CD14-positive monocyte (primary cell): ENCODE data around the gene C3orf20. TPM values are rescaled to one million over a fixed set of nuclear protein-coding genes. Genes with fewer than 3 reads are reported as not detected.

Experiments used
- DNase-seq, 3 donors: peaks; one replicate each; pipeline ENCODE4 v3.0.0-alpha.2; 2011 to 2022
- H2AFZ ChIP-seq: 2 replicates; pipeline ENCODE4 v1.6.0; 2012; ENCODE audit warnings: mild to moderate bottlenecking, low read depth, low read length, inconsistent platforms; ENCODE audit not compliant: insufficient read depth, poor library complexity, severe bottlenecking
- H3K27ac ChIP-seq, 2 donors: 1 replicate in 1 of 2; 2 replicates in 1 of 2; pipeline ENCODE4 v1.5.1; 2012 to 2013; ENCODE audit warnings: low read length in 2 of 2, control low read depth in 1 of 2, inconsistent platforms in 1 of 2, low read depth in 1 of 2, mild to moderate bottlenecking in 1 of 2
- H3K27me3 ChIP-seq, 2 donors: one replicate each; pipeline versions ENCODE4 v1.6.0 to v1.6.1; 2011 to 2013; ENCODE audit warnings: low read length in 2 of 2; ENCODE audit not compliant: control insufficient read depth in 2 of 2, insufficient read depth in 2 of 2
- H3K36me3 ChIP-seq, 2 donors: replicated peaks in 1 of 2; 1 replicate in 1 of 2; 2 replicates in 1 of 2; pipeline versions ENCODE4 v1.5.1 to v1.6.1; 2012 to 2013; ENCODE audit warnings: low read length in 2 of 2, control low read depth in 1 of 2, inconsistent platforms in 1 of 2, mild to moderate bottlenecking in 1 of 2; ENCODE audit not compliant: insufficient read depth in 2 of 2, control insufficient read depth in 1 of 2
- H3K4me1 ChIP-seq, 2 donors: 1 replicate in 1 of 2; 2 replicates in 1 of 2; pipeline versions ENCODE4 v1.5.1 to v1.6.1; 2012 to 2013; ENCODE audit warnings: low read length in 2 of 2, control low read depth in 1 of 2, inconsistent platforms in 1 of 2, mild to moderate bottlenecking in 1 of 2, moderate library complexity in 1 of 2; ENCODE audit not compliant: insufficient read depth in 2 of 2, control insufficient read depth in 1 of 2
- H3K4me2 ChIP-seq: replicated peaks from 2 replicates; pipeline ENCODE3; 2012; ENCODE audit warnings: low read length, moderate library complexity, mild to moderate bottlenecking; ENCODE audit not compliant: poor library complexity, severe bottlenecking; ENCODE audit errors: extremely low read depth
- H3K4me3 ChIP-seq, 3 experiments: fragments of 200-600 bp in 1 of 3; sonication (generic) in 1 of 3; replicated peaks in 1 of 3; 1 replicate in 2 of 3; 2 replicates in 1 of 3; pipeline ENCODE4 v1.5.1; 2011 to 2013; ENCODE audit warnings: low read length in 3 of 3, mild to moderate bottlenecking in 3 of 3, control low read depth in 2 of 3, low read depth in 2 of 3, inconsistent platforms in 1 of 3, moderate library complexity in 1 of 3
- H3K79me2 ChIP-seq: 2 replicates; pipeline ENCODE4 v1.6.0; 2012; ENCODE audit warnings: mild to moderate bottlenecking, control low read depth, inconsistent platforms, low read length, moderate library complexity; ENCODE audit not compliant: insufficient read depth
- H3K9ac ChIP-seq: 2 replicates; pipeline ENCODE4 v1.6.0; 2017; ENCODE audit warnings: low read length, mild to moderate bottlenecking; ENCODE audit not compliant: insufficient read depth, poor library complexity, severe bottlenecking
- H3K9me3 ChIP-seq, 2 donors: replicated peaks in 1 of 2; 1 replicate in 1 of 2; 2 replicates in 1 of 2; pipeline versions ENCODE4 v1.5.1 to v1.6.1; 2012 to 2013; ENCODE audit warnings: low read length in 2 of 2, control low read depth in 1 of 2; ENCODE audit not compliant: control insufficient read depth in 1 of 2, insufficient read depth in 1 of 2
- H4K20me1 ChIP-seq: 2 replicates; pipeline ENCODE4 v1.6.0; 2012; ENCODE audit warnings: mild to moderate bottlenecking, low read length, control low read depth, moderate library complexity; ENCODE audit not compliant: insufficient read depth
- H3K27ac Mint-ChIP-seq, 7 donors: one replicate each; pipeline ENCODE4 v1.8.0; 2020; ENCODE audit warnings: mild to moderate bottlenecking in 7 of 7, mixed read lengths in 7 of 7, moderate library complexity in 6 of 7, inconsistent platforms in 2 of 7
- H3K27me3 Mint-ChIP-seq, 3 donors: one replicate each; pipeline ENCODE4 v1.8.0; 2021 to 2022; ENCODE audit warnings: low read depth in 3 of 3, mild to moderate bottlenecking in 3 of 3, mixed read lengths in 3 of 3, moderate library complexity in 3 of 3, inconsistent platforms in 1 of 3
- H3K36me3 Mint-ChIP-seq, 2 donors: one replicate each; pipeline ENCODE4 v1.8.0; 2020; ENCODE audit warnings: mixed read lengths in 2 of 2, inconsistent platforms in 1 of 2, mild to moderate bottlenecking in 1 of 2
- H3K4me1 Mint-ChIP-seq: one replicate; pipeline ENCODE4 v1.8.0; 2020; ENCODE audit warnings: mild to moderate bottlenecking, mixed read lengths
- H3K4me3 Mint-ChIP-seq, 2 donors: one replicate each; pipeline ENCODE4 v1.8.0; 2020; ENCODE audit warnings: mild to moderate bottlenecking in 2 of 2, mixed read lengths in 2 of 2, moderate library complexity in 1 of 2
- H3K9me3 Mint-ChIP-seq, 7 donors: one replicate each; pipeline ENCODE4 v1.8.0; 2020 to 2022; ENCODE audit warnings: mixed read lengths in 7 of 7, mild to moderate bottlenecking in 6 of 7, moderate library complexity in 6 of 7, inconsistent platforms in 2 of 7
- CTCF ChIP-seq: fragments of 200-600 bp; IDR thresholded peaks from one replicate; pipeline ENCODE4 v1.8.0; 2022; ENCODE audit warnings: antibody characterized with exemption, mild to moderate bottlenecking
- WGBS: methylation state at CpG from one replicate; pipeline ENCODE4 v1.1.5; 2013; ENCODE audit warnings: missing lambda C conversion rate; ENCODE audit not compliant: insufficient coverage; 5-methylcytosine and 5-hydroxymethylcytosine counted together
- intact Hi-C, 2 donors: fragments of 100-400 bp; cut with micrococcal nuclease; formaldehyde crosslinking; loops; one replicate each; pipeline versions ENCODE4 v1.15.0 to v1.15.1; 2023
- polyA plus RNA-seq, 3 donors: library from polyadenylated mRNA; depleted of rRNA in 1 of 3; unstranded in 2 of 3; stranded (reverse) in 1 of 3; fragments of 300-500 nt in 2 of 3; fragments of >200 nt in 1 of 3; fragmentation: Illumina TruSeq in 2 of 3; gene quantifications; 1 replicate in 2 of 3; 2 replicates in 1 of 3; pipeline ENCODE4 v1.2.3, GENCODE V29; 2012 to 2021

C3orf20 gene
- polyA plus RNA-seq, 3 donors: 0.11 TPM; not detected in 2

GRCh38 chr3:14640157-14640562 is 34.8 kb upstream of the C3orf20 start:
- Mint-ChIP-seq H3K27ac (no peak overlapping the region), H3K27me3 (peaks cover 4 to 20% (median 10%) of the 10 kb centered on the region in 3 donors), H3K4me3 (peak overlapping the region in 1 of 2 donors; percentile 1), H3K9me3 (no peaks in the 10 kb centered on the region), H3K4me1 (no peaks in the 10 kb centered on the region), H3K36me3 (no peaks in the 10 kb centered on the region)
- Histone ChIP-seq H3K27ac (no peak overlapping the region), H3K27me3 (peaks cover 0 to 2% of the 10 kb centered on the region in 2 donors), H3K9ac (no peak overlapping the region), H3K36me3 (no peaks in the 10 kb centered on the region), H3K4me1 (no peaks in the 10 kb centered on the region), H3K4me2 (no peak overlapping the region), H3K79me2 (no peaks in the 10 kb centered on the region), H4K20me1 (no peaks in the 10 kb centered on the region), H3K9me3 (no peaks in the 10 kb centered on the region), H3K4me3 (no peak overlapping the region), H2AFZ (no peak overlapping the region)
- no peak for DNase-seq
- no peak for TF ChIP-seq CTCF
- WGBS: 88% methylated on average over 4 of the region's 10 CpGs
- intact Hi-C loops: loop anchor here in 1 of 2 donors (10.0 kb wide), 1 partner anchor 425 kb away; the partner anchor contains the start of gene MRPS25

GRCh38 chr3:14640734-14641133 is 34.2 kb upstream of the C3orf20 start:
- no peaks in the 10 kb centered on the region for H4K20me1 ChIP-seq
- H3K36me3 ChIP-seq: no peaks in the 10 kb centered on the region
- H3K27me3 ChIP-seq: peaks cover 0 to under 1% of the 10 kb centered on the region in 2 donors
- H3K4me1 ChIP-seq: no peaks in the 10 kb centered on the region
- no peaks in the 10 kb centered on the region for H3K4me1 Mint-ChIP-seq
- intact Hi-C loops: loop anchor here in 1 of 2 donors (10.0 kb wide), 1 partner anchor 424 kb away; the partner anchor contains the start of gene MRPS25
- H3K4me2 ChIP-seq: no peak overlapping the region
- H3K9ac ChIP-seq: no peak overlapping the region
- no peak overlapping the region for H3K27ac ChIP-seq
- H3K27me3 Mint-ChIP-seq: peaks cover 3 to 18% (median 10%) of the 10 kb centered on the region in 3 donors
- no peaks in the 10 kb centered on the region for H3K9me3 Mint-ChIP-seq
- H3K79me2 ChIP-seq: no peaks in the 10 kb centered on the region
- DNase-seq: no peak
- no peak overlapping the region for H2AFZ ChIP-seq
- no peak overlapping the region for H3K27ac Mint-ChIP-seq
- WGBS: no CpG with 5 or more reads among the region's 2 CpGs
- no peak for TF ChIP-seq CTCF
- H3K36me3 Mint-ChIP-seq: no peaks in the 10 kb centered on the region
- H3K9me3 ChIP-seq: no peaks in the 10 kb centered on the region
- no peak overlapping the region for H3K4me3 ChIP-seq
- no peak overlapping the region for H3K4me3 Mint-ChIP-seq
